ENCODE results near the gene MTPN. TPM values are rescaled to one million over a fixed set of nuclear protein-coding genes. Genes with fewer than 3 reads are reported as not detected.

The MTPN gene
- total and polyA plus RNA-seq, 9 donors = 54.0 to 115 (median 83.8) TPM

- Histone ChIP-seq H3K27me3 (no peaks in the 10 kb centered on the region), H3K4me1 (ENCODE audit: insufficient read depth) (no peaks in the 10 kb centered on the region), H3K9me3 (no peaks in the 10 kb centered on the region), H3K4me3 (no peak overlapping the region), H3K27ac (no peak overlapping the region), H3K36me3 (no peaks in the 10 kb centered on the region)
- 52 to 66% (median 58%) methylated on average over 5 of the region's 5 CpGs for whole genome bisulfite sequencing, 3 donors
- no peak for DNase-seq
- no peak for TF ChIP-seq CTCF (IDR thresholded peaks at IDR 0.05)
- no peak for TF ChIP-seq POLR2A (IDR thresholded peaks at IDR 0.05)
- TF ChIP-seq EP300 (IDR thresholded peaks at IDR 0.05) = no peak
- intact Hi-C loops (cut with DNase I) = no loop called here
Measured at GRCh38 chr7:135886345-135887132, 90.6 kb downstream of the MTPN start.

GRCh38 chr7:135884495-135885232, 92.5 kb downstream of the MTPN start:
- Histone ChIP-seq H3K4me1 (ENCODE audit: insufficient read depth) (no peaks in the 10 kb centered on the region), H3K27ac (no peak overlapping the region)

GRCh38 chr7:135879233-135879632, 97.9 kb downstream of the MTPN start:
- H3K27me3 ChIP-seq = no peaks in the 10 kb centered on the region
- H3K27ac ChIP-seq = no peak overlapping the region
- H3K9me3 ChIP-seq = no peaks in the 10 kb centered on the region
- intact Hi-C loops (cut with DNase I) = no loop called here
- TF ChIP-seq POLR2A (IDR thresholded peaks at IDR 0.05) = no peak
- TF ChIP-seq EP300 (IDR thresholded peaks at IDR 0.05) = no peak
- no peak for TF ChIP-seq CTCF (IDR thresholded peaks at IDR 0.05)
- H3K4me3 ChIP-seq = no peak overlapping the region
- no peak for DNase-seq
- no peaks in the 10 kb centered on the region for H3K36me3 ChIP-seq
- H3K4me1 ChIP-seq (ENCODE audit: insufficient read depth) = no peaks in the 10 kb centered on the region

More at GRCh38 chr7:135884495-135885232, 92.5 kb downstream of the MTPN start:
- intact Hi-C loops (cut with DNase I) = no loop called here
- Histone ChIP-seq H3K27me3 (no peaks in the 10 kb centered on the region), H3K9me3 (no peaks in the 10 kb centered on the region), H3K4me3 (no peak overlapping the region), H3K36me3 (no peaks in the 10 kb centered on the region)
- no peak for TF ChIP-seq POLR2A (IDR thresholded peaks at IDR 0.05)
- TF ChIP-seq EP300 (IDR thresholded peaks at IDR 0.05) = no peak
- TF ChIP-seq CTCF (IDR thresholded peaks at IDR 0.05) = no peak
- no peak for DNase-seq
- 81 to 85% (median 84%) methylated on average over 9 of the region's 9 CpGs for WGBS, 3 donors

- TF ChIP-seq EP300 (IDR thresholded peaks at IDR 0.05) (no peak), CTCF (IDR thresholded peaks at IDR 0.05) (no peak), POLR2A (IDR thresholded peaks at IDR 0.05) (no peak)
- DNase-seq = no peak
- 89 to 93% (median 90%) methylated on average over 3 of the region's 3 CpGs for WGBS, 3 donors
- Histone ChIP-seq H3K27me3 (no peaks in the 10 kb centered on the region), H3K4me1 (ENCODE audit: insufficient read depth) (no peaks in the 10 kb centered on the region), H3K4me3 (no peak overlapping the region), H3K36me3 (no peaks in the 10 kb centered on the region), H3K27ac (no peak overlapping the region), H3K9me3 (no peaks in the 10 kb centered on the region)
- intact Hi-C loops (cut with DNase I) = no loop called here
Measured at GRCh38 chr7:135878284-135878683, 98.9 kb downstream of the MTPN start.

All from ovary (tissue), 9 donors.